GM18861 (cell line): ENCODE results near the gene PPP2CA.
"Not testable (repeated sequence)": the region's sequence is repeated elsewhere in the genome, so short reads cannot be mapped to it uniquely, and the experiment has no call there.

Experiments used
- ATAC-seq: cut with Tn5 transposase; IDR thresholded peaks from one replicate; pipeline ENCODE4 v1.9.1; 2021; ENCODE audit not compliant: unreplicated experiment

PPP2CA gene

DNA sequence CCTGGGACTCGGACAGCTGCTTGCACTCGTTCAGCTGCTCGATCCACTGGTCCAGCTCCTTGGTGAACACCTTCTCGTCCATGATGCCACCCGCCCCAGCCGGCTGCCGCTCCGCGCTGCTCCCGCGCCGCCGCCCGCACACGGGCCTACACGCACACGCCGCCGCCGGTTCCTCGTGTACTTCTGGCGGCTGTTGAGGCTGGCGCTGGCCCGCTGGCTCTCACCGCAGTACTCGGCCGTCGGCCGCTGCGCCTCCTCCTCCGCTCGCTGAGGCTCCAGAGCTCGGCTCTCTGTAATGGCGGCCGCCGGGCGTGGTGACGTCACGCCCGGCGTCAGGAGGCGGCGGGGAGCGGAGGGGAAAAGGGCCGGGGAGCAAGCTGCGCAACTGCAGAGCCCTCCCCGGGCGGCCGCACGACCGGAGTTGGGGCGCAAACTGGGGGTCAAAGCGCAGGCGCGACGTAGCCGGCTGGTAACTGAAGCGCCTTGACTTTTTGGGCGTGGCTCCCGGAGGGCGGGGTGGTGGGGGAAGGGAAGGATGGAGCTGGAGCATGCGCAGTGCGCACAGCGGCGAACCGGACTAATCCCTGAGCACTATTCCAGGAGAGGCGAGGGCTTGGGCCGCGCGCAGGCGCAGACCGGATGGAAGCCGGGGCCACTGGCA, at the start of gene PPP2CA:
Gene PPP2CA, minus strand, starts transcription at position 294 of the 661 bp plus-strand sequence. Its CDS starts 212 bp downstream, at position 82.
- peak; percentile 71 for ATAC-seq

DNA sequence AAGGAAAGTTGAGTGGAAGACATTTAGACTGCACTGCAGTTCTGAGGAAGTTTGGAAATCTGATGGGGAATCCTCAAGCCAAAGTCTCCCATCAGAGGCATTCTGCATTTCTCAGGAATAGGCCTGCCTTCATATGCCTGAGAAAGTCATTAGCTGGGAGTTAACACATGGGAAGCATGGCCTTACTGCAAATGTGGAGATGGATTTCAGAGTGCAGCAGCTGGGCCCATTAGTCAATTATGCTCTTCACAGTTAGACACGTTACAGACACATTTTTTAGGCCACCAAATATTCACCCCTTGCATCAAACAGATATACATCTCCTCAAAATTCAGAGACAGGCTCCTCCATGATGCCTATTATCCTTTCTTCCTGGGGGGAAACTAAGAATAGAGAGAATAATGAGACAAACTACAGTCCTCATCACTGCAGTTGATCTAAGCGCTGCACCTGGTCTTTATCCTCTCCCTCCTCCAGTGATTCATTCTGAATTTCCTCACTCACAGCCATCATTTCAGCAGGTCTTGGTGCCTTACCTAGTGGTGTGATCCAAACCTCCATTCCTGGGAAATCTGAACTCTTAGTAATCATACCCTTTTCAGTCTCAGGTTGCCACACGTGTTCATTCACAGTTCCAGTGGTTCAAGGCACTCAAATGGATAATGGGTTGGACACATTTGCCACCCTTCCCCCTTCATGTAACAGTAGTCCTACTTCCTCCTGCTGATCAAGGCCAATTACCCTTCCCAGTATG, 47.9 kb upstream of the PPP2CA start:
- no peak for ATAC-seq

- ATAC-seq = no peak
Observed at GRCh38 chr5:134271059-134271458, 45.2 kb upstream of the PPP2CA start.

- no peak for ATAC-seq
Observed at GRCh38 chr5:134268919-134269318, 43.0 kb upstream of the PPP2CA start.

DNA sequence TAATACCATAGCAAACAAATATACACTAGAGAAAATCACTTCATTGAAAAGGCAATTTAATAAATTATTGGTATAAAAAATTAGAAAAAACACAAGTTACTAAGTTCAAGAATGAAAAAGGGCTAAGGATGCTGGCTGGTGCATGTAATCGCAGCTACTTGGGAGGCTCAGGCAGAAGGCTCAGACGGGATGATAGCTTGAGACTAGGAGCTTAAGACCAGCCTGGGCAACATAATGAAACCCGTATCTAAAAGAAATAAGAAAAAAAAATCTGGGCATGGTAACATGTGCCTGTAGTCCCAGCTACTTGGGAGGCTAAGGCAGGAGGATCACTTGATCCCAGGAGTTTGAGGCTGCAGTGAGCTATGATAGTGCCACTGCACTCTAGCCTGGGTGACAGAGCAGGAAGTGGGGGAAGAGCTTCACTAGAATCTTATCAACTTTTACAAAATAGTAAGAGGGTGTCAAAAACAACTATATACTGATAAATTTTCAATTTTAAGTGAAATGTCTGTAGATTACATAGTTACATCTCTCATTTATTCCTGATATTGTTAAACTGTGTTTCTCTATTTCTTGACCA, 42.2 kb upstream of the PPP2CA start:
- ATAC-seq = no peak

- no peak for ATAC-seq
Observed at GRCh38 chr5:134267366-134268018, 41.6 kb upstream of the PPP2CA start.

- no peak for ATAC-seq
Observed at GRCh38 chr5:134263801-134264200, 37.9 kb upstream of the PPP2CA start.

DNA sequence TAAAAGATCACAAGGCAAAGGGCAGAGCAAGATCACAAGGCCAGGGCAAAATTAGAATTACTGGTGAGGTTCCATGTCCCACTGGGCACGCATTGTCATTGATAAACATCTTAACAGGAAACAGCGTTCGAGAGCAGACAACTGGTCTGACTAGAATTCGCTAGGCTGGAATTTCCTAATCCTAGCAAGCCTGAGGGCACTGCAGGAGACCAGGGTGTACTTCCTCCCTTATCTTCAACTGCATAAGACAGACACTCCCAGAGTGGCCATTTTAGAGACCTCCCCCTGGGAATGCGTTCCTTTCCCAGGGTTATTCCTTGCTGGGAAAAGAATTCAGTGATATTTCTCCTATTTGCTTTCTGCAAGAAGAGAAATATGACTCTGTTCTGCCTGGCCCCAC, 36.8 kb upstream of the PPP2CA start:
- not testable (repeated sequence) for ATAC-seq

DNA sequence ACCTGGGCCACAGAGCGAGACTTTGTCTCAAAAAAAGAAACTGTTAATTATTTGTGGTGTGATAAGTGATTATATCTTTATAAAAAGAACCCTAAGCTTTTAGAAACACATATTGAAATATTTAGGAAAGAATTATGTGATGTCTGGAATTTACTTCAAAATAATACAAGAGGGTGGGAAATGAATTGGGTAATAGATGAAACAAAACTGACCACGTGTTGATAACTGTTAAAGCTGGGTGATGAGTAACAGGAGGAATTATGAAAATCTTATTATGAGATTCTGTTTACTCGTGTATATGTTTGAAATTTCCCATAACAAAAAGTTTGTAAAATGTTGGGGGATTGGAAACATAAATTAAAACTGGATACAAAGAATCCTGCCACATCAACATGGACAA, 33.0 kb upstream of the PPP2CA start:
- ATAC-seq = no peak

DNA sequence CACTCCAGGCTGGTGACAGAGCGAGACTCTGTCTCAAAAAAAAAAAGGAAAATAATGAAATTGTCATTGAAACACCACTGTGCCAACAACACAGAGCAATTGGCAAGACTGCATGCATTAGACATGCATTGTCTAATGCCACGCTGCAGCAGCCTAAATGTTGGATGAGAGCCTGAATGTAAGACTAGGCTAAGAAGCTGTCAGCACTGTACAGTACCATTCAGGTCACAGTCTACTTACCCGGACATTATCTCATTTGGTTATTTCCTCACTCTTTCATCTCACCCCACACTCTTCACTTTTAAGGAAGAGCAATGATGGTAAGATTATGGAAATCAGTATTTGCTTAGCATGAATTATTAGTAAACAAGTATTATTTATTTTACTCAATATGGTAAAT, 31.3 kb upstream of the PPP2CA start:
- ATAC-seq = no peak

- ATAC-seq = no peak
Observed at GRCh38 chr5:134255418-134256150, 29.7 kb upstream of the PPP2CA start.

DNA sequence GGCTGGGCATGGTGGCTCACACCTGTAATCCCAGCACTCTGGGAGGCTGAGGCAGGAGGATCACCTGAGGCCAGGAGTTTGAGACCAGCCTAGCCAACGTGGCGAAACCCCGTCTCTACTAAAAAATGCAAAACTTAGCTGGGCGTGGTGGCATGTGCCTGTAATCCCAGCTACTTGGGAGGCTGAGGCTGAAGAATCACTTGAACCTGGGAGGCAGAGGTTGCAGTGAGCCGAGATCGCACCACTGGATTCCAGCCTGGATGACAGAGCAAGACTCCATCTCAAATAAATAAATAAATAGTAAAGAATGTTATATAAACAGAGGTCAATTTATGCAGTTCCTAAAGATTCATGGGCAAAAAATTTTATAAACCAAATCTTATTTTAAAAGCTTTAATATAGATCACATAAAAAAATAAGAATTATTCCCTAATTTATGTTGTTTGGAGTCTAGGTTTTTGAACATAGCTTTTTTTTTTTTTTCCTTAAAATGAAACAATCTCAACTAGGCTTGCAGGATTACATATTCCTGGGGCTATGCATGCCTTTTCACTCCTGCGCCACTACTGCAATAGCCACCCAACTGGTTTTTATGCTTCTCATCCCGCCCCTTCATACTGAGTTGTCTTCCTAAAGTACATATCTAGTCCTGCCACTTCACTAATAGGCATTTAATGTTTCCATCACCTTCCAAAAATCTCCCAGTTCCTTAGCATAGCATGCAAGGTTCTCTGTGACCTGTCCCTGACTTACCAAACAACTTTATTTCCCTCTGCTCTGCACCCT, 27.7 kb upstream of the PPP2CA start:
- not testable (repeated sequence) for ATAC-seq

- no peak for ATAC-seq
Observed at GRCh38 chr5:134252671-134253070, 26.8 kb upstream of the PPP2CA start.

DNA sequence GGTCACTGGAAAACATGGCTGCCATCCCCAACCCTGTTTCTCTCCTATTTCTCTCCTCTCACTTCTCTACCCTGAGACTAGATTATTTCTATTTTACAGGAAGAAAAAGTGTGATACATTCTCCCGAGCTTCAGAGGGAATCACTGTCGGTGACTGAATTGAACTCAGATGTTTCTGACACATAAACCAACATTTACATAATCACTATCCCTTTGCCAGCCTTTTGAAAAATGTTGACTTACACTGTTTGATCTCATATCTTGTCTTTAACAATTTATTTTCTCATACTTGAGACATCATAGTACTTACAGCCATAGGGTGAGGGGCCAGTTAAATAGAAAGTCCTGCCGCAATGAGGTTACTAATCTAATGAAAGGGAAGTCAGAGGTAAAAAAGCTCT, 25.1 kb upstream of the PPP2CA start:
- no peak for ATAC-seq

GRCh38 chr5:134249469-134250379, 23.9 kb upstream of the PPP2CA start:
- ATAC-seq = no peak

DNA sequence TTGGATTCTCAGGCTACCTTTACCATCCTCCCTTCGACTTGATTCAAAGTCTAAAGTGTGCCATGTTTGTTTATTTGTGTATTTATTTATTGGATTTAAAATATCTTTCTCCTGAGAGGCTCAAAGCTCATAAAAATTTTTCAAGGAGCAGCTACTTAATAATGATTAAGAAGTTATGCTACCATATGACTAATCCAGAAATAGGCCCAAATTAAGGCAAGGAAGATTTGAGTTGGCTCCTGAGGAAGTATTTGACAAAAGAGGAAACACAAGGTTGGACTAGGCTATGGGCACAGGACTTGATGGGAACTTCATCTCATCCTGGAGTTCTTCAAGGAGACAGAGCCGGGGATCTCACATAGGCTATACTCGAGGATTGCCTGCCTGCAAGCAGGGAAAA, 22.4 kb upstream of the PPP2CA start:
- no peak for ATAC-seq

DNA sequence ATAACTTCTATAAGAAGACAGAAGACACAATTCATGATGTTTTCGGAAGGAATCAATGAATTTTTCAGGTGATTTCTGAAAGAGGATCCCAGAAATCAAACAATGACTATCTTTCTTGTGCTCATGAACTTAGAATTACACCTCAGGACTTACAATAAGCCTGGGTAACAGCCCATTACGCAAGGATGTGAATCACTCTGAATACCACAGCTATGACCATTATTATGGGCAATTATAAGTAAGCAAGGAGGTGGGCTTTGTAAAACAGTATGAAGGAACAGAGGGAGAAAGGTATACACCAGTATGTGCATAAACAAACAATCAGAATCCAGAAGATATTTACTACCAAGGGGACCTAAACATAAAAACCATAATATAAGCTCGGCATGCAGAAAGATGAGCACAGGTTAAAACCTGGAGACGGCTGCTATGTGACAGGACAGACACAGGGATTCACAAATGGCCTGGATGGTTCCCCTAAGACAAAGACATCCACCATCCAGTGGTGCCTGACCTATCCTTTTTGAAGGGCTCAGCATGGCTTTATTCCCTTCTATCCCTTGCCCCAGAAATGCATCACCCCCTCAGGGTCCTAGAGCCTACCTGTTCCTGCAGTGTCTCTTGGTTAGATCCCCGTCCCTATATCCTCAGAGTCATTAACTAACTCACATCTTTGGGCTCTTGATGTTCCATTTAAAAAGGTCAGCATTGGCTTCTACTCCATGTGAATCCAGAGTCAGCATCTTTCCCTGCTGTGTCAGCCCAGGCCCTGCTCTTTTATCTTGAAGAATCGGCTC, 21.8 kb upstream of the PPP2CA start:
- ATAC-seq = no peak

GRCh38 chr5:134246771-134247427, 21.0 kb upstream of the PPP2CA start:
- ATAC-seq = no peak
